Astrocyte (in vitro differentiated cells and primary cell): ENCODE results near the gene BCL2.

Source experiments
- EZH2 ChIP-seq: IDR thresholded peaks from 2 replicates; pipeline ENCODE4 v1.6.1; 2012; ENCODE audit warnings: mild to moderate bottlenecking, low read length, inconsistent platforms; ENCODE audit not compliant: insufficient read depth
- TF ChIP-seq, protein P1 (sequence below): IDR thresholded peaks from 2 replicates; pipeline ENCODE4 v1.5.1; 2011; ENCODE audit warnings: low read depth, mild to moderate bottlenecking, inconsistent platforms, low read length, moderate library complexity; ENCODE audit not compliant: insufficient read depth

DNA sequence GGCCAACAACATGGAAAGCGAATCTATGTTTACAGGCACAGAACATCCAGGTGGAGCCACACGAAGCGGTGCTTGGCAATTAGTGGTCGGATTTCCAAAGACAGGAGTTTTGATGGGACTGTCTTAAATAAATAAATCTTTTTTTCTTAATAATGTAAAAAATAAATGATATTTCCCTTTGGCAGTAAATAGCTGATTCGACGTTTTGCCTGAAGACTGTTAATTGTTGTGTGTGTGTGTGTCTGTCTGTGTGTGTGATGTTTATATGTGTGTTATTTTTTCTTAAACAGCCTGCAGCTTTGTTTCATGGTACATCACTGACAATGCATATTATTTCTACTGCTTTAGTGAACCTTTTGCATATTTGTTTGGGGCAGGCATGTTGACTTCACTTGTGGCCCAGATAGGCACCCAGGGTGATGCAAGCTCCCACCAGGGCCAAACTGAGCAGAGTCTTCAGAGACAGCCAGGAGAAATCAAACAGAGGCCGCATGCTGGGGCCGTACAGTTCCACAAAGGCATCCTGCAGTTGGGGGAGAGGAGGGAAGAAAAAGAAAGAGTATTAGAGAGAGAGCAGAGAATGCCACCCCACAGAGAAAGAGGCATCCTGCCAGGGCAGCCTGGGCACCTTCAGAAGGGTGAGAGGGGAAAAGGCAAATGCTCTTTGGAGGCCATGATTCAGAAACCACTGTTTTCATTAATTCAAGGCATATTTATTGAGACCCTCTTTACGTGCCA is 191.2 kb downstream of the BCL2 start:
- TF ChIP-seq, protein P1, sequence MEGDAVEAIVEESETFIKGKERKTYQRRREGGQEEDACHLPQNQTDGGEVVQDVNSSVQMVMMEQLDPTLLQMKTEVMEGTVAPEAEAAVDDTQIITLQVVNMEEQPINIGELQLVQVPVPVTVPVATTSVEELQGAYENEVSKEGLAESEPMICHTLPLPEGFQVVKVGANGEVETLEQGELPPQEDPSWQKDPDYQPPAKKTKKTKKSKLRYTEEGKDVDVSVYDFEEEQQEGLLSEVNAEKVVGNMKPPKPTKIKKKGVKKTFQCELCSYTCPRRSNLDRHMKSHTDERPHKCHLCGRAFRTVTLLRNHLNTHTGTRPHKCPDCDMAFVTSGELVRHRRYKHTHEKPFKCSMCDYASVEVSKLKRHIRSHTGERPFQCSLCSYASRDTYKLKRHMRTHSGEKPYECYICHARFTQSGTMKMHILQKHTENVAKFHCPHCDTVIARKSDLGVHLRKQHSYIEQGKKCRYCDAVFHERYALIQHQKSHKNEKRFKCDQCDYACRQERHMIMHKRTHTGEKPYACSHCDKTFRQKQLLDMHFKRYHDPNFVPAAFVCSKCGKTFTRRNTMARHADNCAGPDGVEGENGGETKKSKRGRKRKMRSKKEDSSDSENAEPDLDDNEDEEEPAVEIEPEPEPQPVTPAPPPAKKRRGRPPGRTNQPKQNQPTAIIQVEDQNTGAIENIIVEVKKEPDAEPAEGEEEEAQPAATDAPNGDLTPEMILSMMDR: no peak
- no peak for TF ChIP-seq EZH2
